ENCODE results near the gene TNIK. TPM values are rescaled to one million over a fixed set of nuclear protein-coding genes. Genes with fewer than 3 reads are reported as not detected.
A peak's percentile ranks its signal among the peaks of the same experiment; 100 is the strongest.

The TNIK gene
- total RNA-seq, 3 donors from 2014 or later: 7.4 to 17.6 (median 10.2) TPM

DNA sequence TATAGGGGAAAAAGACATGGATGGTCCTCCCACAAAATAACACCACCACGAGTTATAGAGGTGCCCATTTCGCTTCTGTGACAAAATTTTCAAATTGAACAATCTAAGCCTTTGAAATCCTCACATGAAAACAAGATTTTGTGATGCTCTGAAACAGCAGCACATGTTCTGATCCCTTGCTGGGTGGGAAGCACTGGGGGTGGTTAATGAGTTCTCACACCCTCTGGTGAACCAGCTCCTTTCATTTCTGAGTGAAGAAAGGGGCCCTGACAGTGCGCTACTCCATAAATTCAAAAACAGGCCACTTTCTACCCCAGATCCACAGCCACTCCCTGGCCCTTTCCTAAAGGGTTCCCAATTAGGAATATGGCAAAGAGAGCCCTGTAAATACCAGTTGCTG lies 129.3 kb downstream of the TNIK start:
- intact Hi-C loops (cut with DNase I; ENCODE audit: low total_unique reads): no loop called here
- H3K36me3 ChIP-seq: no peaks in the 10 kb centered on the region
- H3K4me1 ChIP-seq: no peaks in the 10 kb centered on the region
- no peaks in the 10 kb centered on the region for H3K27me3 ChIP-seq
- no peak overlapping the region for H3K4me3 ChIP-seq
- TF ChIP-seq POLR2AphosphoS5 (IDR thresholded peaks at IDR 0.05) (no peak), POLR2A (IDR thresholded peaks at IDR 0.05) (no peak)
- TF ChIP-seq, protein P1, sequence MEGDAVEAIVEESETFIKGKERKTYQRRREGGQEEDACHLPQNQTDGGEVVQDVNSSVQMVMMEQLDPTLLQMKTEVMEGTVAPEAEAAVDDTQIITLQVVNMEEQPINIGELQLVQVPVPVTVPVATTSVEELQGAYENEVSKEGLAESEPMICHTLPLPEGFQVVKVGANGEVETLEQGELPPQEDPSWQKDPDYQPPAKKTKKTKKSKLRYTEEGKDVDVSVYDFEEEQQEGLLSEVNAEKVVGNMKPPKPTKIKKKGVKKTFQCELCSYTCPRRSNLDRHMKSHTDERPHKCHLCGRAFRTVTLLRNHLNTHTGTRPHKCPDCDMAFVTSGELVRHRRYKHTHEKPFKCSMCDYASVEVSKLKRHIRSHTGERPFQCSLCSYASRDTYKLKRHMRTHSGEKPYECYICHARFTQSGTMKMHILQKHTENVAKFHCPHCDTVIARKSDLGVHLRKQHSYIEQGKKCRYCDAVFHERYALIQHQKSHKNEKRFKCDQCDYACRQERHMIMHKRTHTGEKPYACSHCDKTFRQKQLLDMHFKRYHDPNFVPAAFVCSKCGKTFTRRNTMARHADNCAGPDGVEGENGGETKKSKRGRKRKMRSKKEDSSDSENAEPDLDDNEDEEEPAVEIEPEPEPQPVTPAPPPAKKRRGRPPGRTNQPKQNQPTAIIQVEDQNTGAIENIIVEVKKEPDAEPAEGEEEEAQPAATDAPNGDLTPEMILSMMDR (IDR thresholded peaks at IDR 0.05): no peak
- DNase-seq (ENCODE audit: low spot score in 2 of 2): no peak
- H3K27ac ChIP-seq: no peak overlapping the region
- H3K9me3 ChIP-seq: no peaks in the 10 kb centered on the region

GRCh38 chr3:171329746-171330145 lies 130.5 kb downstream of the TNIK start:
- H3K4me3 ChIP-seq: no peak overlapping the region
- H3K27me3 ChIP-seq: no peaks in the 10 kb centered on the region
- no peaks in the 10 kb centered on the region for H3K4me1 ChIP-seq
- no peak overlapping the region for H3K27ac ChIP-seq
- H3K36me3 ChIP-seq: no peaks in the 10 kb centered on the region
- H3K9me3 ChIP-seq: no peaks in the 10 kb centered on the region
- no peak for DNase-seq (ENCODE audit: low spot score in 2 of 2)
- TF ChIP-seq POLR2A (IDR thresholded peaks at IDR 0.05): no peak
- TF ChIP-seq POLR2AphosphoS5 (IDR thresholded peaks at IDR 0.05): peak in 1 of 3 donors; percentile 13
- intact Hi-C loops (cut with DNase I; ENCODE audit: low total_unique reads): no loop called here

GRCh38 chr3:171328419-171329082 lies 131.7 kb downstream of the TNIK start:
- Histone ChIP-seq H3K4me3 (no peak overlapping the region), H3K27ac (no peak overlapping the region), H3K9me3 (no peaks in the 10 kb centered on the region), H3K27me3 (no peaks in the 10 kb centered on the region), H3K4me1 (no peaks in the 10 kb centered on the region), H3K36me3 (no peaks in the 10 kb centered on the region)
- intact Hi-C loops (cut with DNase I; ENCODE audit: low total_unique reads): no loop called here
- no peak for TF ChIP-seq POLR2AphosphoS5 (IDR thresholded peaks at IDR 0.05)
- peak in 1 of 2 donors; percentile 25 for DNase-seq (ENCODE audit: low spot score in 2 of 2)

- intact Hi-C loops (cut with DNase I; ENCODE audit: low total_unique reads): no loop called here
- Histone ChIP-seq H3K9me3 (no peaks in the 10 kb centered on the region), H3K27me3 (no peaks in the 10 kb centered on the region), H3K27ac (no peak overlapping the region), H3K4me1 (no peaks in the 10 kb centered on the region), H3K4me3 (no peak overlapping the region), H3K36me3 (no peaks in the 10 kb centered on the region)
- TF ChIP-seq POLR2A (IDR thresholded peaks at IDR 0.05): no peak
- TF ChIP-seq, protein P1 (IDR thresholded peaks at IDR 0.05): no peak
- no peak for TF ChIP-seq POLR2AphosphoS5 (IDR thresholded peaks at IDR 0.05)
- no peak for DNase-seq (ENCODE audit: low spot score in 2 of 2)
Measured at GRCh38 chr3:171327441-171328174, 132.6 kb downstream of the TNIK start.

- H3K4me1 ChIP-seq: no peaks in the 10 kb centered on the region
- DNase-seq (ENCODE audit: low spot score in 2 of 2): no peak
Measured at GRCh38 chr3:171326717-171327440, 133.3 kb downstream of the TNIK start.

More at GRCh38 chr3:171326717-171327440, 133.3 kb downstream of the TNIK start:
- Histone ChIP-seq H3K9me3 (no peaks in the 10 kb centered on the region), H3K27ac (no peak overlapping the region), H3K27me3 (no peaks in the 10 kb centered on the region), H3K4me3 (no peak overlapping the region), H3K36me3 (no peaks in the 10 kb centered on the region)
- intact Hi-C loops (cut with DNase I; ENCODE audit: low total_unique reads): no loop called here
- TF ChIP-seq POLR2A (IDR thresholded peaks at IDR 0.05) (no peak), POLR2AphosphoS5 (IDR thresholded peaks at IDR 0.05) (no peak)
- TF ChIP-seq, protein P1 (IDR thresholded peaks at IDR 0.05): no peak

Data from breast epithelium (tissue), 4 donors.